Measurements from ENCODE around the gene DSCAM. TPM values are rescaled to one million over a fixed set of nuclear protein-coding genes. Genes with fewer than 3 reads are reported as not detected.

Gene DSCAM
- total and polyA plus RNA-seq, 2 donors (not counting 3 experiments of a cell fraction or from before 2014, with no cell fraction given): not detected

- Histone ChIP-seq H3K27me3 (ENCODE audit: control insufficient read depth in 2 of 2, insufficient read depth in 2 of 2, low read length in 2 of 2) (no peaks in the 10 kb centered on the region), H3K4me3 (replicated peaks in 1 of 3; ENCODE audit: insufficient read depth in 1 of 3, low read depth in 1 of 3, low read length in 3 of 3) (no peak overlapping the region), H3K9ac (replicated peaks; ENCODE audit: extremely low read depth, insufficient read depth, low read length) (no peak overlapping the region), H3K4me1 (ENCODE audit: control insufficient read depth, extremely low read depth, insufficient read depth, low read length) (no peaks in the 10 kb centered on the region), H3K9me3 (replicated peaks; ENCODE audit: control insufficient read depth, insufficient read depth, low read length) (peaks cover 4% of the 10 kb centered on the region), H3K79me2 (ENCODE audit: control insufficient read depth, insufficient read depth, low read length) (no peaks in the 10 kb centered on the region), H2AFZ (ENCODE audit: low read depth, low read length) (no peak overlapping the region), H3K9me1 (replicated peaks; ENCODE audit: control insufficient read depth, extremely low read depth, insufficient read depth, low read length) (no peaks in the 10 kb centered on the region), H4K20me1 (replicated peaks; ENCODE audit: control insufficient read depth, extremely low read depth, insufficient read depth, low read length) (no peaks in the 10 kb centered on the region), H3K27ac (ENCODE audit: insufficient read depth, low read depth, low read length) (no peak overlapping the region), H3K4me2 (ENCODE audit: insufficient read depth, low read length) (no peak overlapping the region), H3K36me3 (ENCODE audit: control insufficient read depth in 2 of 2, extremely low read depth in 1 of 2, insufficient read depth in 2 of 2, low read length in 2 of 2) (no peaks in the 10 kb centered on the region)
- DNase-seq (ENCODE audit: low read depth, low spot score): no peak
- POLR2A ChIA-PET: no interaction called here
- dilution Hi-C loops (cut with MboI; ENCODE audit: extremely low pct_ligation_motif_present, low sequenced_read_pairs) (no loop called here), intact Hi-C loops (cut with micrococcal nuclease) (no loop called here)
- no TSS peak for BruUV-seq (replicated peaks)
- FAIRE-seq: no peak
- CTCF ChIA-PET: no interaction called here
- TF ChIP-seq, protein P1, sequence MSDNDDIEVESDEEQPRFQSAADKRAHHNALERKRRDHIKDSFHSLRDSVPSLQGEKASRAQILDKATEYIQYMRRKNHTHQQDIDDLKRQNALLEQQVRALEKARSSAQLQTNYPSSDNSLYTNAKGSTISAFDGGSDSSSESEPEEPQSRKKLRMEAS (IDR thresholded peaks at IDR 0.05; ENCODE audit: insufficient read depth, insufficient read length): no peak
- TF ChIP-seq CTCF (IDR thresholded peaks at IDR 0.05; ENCODE audit: extremely low read depth in 1 of 2, insufficient read depth in 1 of 2, low read depth in 1 of 2, low read length in 2 of 2) (no peak), EZH2 (IDR thresholded peaks at IDR 0.05; ENCODE audit: borderline replicate concordance, low read depth, low read length, severe bottlenecking) (no peak), MYC (IDR thresholded peaks at IDR 0.05; ENCODE audit: low read depth, low read length) (no peak), POLR2AphosphoS5 (IDR thresholded peaks at IDR 0.05; ENCODE audit: insufficient read depth, low read depth, low read length) (no peak), JUN (IDR thresholded peaks at IDR 0.05; ENCODE audit: borderline replicate concordance, insufficient read depth, insufficient read length, low read depth) (no peak), POLR2A (IDR thresholded peaks at IDR 0.05; ENCODE audit: low read depth, low read length) (no peak), FOS (IDR thresholded peaks at IDR 0.05; ENCODE audit: borderline replicate concordance, insufficient read depth, low read length) (no peak), GATA2 (IDR thresholded peaks at IDR 0.05; ENCODE audit: insufficient read depth, insufficient read length, low read depth, low read length) (no peak)
Observed at GRCh38 chr21:40732253-40733023, 114.5 kb downstream of the DSCAM start.
